Stimulated activated CD4-positive, alpha-beta T cell treated with anti-CD3 and anti-CD28 coated beads, Interleukin-15, amount 100 ng/mL, for 48 hours (primary cell): ENCODE data around the gene GJC1.
A peak's percentile ranks its signal among the peaks of the same experiment; 100 is the strongest.

Source experiments
- DNase-seq, 2 donors: peaks; one replicate each; pipeline ENCODE4 v3.0.0-alpha.2; 2020; ENCODE audit warnings: low read depth in 2 of 2

The GJC1 gene

DNA sequence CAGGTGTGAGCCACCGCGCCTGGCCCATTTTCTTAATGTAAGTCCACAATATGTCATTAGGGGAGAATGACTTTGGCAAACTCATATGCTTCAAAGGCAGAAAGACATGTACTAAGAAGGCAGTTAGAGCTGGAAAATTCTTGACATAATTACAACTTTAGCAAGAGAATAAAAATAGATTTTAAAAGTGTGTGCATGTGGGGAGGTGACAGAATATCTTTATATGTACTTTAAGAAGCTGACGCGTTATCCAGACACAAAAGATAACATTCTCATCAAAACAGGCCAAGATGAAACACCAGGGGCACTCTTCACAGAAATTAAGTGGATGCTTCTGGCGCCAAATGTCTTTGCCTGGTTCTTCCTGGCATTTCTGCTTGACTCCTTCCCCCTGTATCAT, 28.2 kb downstream of the GJC1 start:
- no peak for DNase-seq

DNA sequence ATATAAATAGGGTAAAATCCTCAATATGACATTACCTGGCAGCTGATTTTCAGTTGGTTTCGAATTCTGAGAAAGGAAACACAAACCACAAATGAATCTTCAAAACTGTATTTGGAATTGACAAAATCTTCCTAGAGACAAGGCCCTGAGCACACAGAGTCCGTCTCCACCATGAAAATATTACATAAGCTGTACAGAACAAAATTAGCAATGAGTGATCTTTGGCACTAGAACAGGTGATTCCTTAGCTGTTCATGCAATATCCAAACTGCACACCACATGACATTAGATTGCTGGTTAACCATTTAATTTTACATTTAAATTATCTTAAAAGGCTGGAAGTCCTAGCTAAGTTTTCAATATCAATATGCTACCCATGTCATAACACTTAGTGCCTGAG, 31.7 kb downstream of the GJC1 start:
- no peak for DNase-seq

DNA sequence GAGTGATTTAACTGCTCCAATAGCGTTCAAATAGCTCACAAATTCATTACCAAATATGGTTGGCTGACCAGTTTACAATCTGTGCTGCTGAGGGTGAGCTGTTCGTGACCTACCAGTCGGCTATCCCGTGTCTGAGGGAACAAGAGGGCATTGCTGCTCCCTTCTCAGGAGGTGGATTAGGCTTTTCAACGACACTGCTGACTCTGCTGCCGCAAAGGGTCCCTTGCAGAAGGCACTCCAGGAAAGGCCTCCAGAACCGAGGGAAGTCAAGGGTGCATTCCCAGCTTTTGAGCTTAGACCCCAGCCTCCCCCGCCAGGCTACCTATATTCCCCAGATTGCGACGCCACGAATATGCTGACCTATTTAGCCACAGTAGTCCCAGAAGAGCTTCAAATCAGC, 32.3 kb downstream of the GJC1 start:
- no peak for DNase-seq

DNA sequence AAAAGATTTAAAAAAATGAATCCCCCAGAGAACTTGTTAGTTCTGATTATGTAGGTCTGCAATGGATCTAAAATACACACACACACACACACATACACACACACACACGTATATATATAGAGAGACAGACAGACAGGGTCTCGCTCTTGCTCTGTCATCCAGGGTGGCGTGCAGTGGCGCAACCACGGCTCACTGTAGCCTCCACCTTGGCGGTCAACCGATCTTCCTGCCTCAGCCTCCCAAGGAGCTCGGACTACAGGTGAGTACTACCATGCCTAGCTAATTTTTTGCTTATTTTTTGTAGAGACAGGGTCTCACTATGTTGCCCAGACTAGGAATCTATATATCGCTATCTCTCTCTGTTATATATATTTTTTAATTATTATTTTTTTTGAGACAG, 33.4 kb downstream of the GJC1 start:
- DNase-seq = no peak

DNA sequence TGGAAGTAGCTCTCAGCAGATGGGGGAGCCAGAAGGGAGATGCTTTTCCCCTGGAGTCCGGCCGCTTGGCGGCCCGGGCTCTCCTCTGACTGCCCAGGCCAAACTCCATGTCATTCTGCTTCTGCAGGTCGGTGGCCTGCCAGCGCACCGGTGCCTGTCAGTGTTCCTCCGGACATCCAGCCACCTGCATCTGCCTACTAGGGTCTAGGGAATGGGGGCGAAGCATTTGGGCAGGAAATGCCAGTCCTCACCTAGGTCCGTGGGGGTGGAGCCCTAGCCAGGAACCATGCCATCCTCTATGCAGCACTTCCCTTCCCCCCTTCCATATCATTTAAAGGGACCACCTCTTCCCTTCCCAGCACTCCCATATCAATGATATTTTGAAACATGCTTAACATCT, 34.2 kb downstream of the GJC1 start:
- DNase-seq = no peak

DNA sequence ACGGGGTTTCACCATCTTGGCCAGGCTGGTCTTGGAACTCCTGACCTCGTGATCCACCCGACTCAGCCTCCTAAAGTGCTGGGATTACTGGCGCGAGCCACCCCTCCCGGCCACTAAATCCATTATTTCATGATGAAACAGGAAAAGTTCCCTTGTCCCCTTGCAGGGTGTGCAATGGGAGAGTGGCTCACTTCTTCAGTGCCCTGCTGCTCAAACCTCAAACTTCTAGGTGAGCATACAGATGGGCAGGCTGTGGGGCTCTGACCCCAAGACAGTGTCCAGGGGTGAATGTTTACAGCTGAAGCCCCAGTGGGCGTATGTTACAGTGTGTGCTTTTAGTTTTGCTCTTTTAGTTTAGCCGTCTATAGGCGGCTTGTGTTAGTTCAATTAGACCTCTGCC, 34.7 kb downstream of the GJC1 start:
- DNase-seq = no peak

DNA sequence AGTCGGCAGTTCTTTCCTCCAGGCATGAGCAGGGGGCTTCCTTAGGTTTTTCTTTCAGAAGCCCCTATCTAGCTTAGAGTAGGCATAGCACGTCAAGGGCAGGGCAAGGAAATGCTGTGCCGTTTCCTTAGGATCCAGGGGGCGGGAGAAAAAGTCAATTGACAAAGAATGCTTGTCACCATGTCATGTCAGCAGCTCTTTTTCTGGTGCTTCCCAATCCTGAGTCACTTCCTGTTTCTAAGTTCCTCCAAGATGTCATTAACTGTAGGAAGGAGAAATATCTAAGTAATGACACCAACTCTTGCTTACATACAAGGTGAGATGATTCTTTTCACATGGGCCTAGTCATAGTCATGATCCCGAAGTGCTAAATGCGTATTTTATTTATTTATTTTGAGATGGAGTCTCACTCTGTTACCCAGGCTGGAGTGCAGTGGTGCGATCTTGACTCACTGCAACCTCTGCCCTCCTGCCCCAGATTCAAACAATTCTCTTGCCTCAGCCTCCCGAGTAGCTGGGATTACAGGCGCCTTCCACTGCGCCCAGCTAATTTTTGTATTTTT, 35.2 kb downstream of the GJC1 start:
- DNase-seq = no peak

DNA sequence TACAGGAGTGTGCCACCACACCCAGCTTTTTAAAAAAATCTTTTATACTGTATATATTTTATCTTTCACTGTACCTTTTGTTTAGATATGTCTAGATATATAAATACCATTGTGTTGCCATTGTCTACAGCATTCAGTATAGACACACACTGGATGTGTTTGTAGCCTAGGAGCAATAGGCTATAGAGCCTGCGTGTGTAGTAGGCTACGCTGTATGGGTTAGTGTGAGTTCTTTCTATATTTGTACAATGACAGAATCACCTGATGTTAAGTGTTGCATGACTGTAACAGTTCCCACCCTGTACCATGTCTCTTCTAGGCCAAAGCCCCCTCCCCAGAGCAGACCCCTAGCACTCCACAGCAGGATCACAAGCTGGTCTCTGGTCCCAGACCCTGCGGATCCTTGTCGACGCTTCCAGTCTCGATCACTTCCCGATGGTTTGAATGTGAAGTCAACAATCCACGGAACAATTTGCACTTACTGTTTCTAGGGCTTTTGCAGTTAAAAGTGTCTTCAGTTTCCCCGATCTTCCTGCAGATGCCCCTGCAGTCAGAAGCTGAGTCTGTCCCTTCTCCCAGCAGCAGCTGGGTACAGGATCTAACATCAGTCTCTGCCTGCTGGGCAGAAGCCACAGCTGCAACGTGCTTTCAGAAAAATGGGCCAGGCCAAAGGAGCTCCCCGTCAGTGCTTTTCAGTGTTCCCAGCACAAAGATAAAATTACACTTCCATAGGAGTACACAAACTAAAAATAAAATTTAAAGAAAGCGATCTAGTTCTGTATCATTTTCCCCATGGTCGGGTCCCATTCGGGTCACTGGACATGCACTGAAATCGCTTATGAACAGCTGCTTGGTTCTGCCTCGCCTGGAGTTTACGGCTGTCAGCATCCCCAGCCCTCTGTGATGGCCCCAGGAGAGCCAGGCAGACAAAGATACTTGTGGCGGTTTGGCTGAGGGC, 35.9 kb downstream of the GJC1 start:
- DNase-seq = no peak

DNA sequence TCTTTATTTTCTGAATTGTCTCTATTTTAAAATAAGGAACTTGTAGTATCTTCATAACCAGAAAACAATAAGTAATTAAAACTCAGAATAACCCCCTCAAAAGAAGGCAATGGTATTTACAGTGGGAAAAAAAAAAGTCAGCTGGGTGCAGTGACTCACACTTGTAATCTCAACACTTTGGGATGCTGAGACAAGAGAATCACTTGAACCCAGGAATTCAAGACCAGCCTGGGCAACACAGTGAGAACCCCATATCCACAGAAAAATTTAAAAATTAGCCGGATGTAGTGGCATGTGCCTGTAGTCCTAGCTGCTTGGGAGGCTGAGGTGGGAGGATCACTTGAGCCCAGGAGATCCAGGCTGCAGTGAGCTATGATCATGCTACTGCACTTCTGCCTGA, 37.8 kb downstream of the GJC1 start:
- DNase-seq = no peak

DNA sequence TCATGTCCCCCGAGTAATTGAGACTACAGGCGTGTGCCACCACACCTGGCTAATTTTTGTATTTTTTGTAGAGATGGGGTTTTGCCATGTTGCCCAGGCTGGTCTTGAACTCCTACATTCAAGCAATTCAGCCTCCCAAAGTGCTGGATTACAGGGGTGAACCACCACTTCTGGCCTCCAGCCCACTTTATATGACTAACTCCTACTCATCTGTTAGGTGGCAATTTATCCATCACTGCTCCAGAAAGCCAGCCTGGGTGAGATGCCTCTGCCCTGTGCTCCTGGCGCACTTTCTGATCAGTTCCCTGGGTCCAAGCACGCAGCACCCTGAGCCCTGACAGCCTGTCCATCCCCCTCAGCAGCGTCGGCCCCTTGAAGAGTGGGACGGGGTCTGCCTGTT, 41.9 kb downstream of the GJC1 start:
- DNase-seq = no peak

DNA sequence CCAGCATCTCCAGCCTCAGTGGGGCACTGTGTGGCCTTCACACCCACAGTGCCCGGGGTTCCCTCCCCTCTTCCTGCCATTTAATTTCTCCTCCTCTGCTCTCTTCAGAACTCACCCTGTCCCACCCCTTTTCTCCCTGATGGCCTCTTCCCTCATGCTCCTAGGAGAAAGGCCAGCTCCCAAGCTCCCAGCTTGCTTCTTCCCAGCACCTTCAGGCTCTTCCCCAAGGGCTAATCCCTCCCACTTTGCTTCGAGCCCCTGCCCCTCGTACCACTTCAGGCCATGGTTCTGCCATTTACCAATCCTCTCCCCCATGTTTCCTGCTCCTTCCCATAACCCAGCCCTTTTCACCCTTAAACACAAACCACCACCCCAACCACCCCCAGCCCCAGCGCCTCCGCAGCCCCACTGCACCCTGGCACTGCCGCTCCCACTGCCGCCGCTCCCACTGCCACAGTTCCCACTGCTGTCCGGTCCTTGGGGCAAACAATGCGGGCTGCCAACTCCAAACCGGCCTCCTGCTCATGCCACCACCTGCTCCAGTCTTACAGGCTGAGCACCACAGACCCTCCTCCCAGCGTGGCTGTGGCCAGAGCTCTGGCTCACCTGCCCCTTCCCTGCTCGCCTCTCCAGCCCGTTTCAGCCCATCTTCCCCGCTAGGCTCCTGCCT, 42.7 kb downstream of the GJC1 start:
- no peak for DNase-seq

DNA sequence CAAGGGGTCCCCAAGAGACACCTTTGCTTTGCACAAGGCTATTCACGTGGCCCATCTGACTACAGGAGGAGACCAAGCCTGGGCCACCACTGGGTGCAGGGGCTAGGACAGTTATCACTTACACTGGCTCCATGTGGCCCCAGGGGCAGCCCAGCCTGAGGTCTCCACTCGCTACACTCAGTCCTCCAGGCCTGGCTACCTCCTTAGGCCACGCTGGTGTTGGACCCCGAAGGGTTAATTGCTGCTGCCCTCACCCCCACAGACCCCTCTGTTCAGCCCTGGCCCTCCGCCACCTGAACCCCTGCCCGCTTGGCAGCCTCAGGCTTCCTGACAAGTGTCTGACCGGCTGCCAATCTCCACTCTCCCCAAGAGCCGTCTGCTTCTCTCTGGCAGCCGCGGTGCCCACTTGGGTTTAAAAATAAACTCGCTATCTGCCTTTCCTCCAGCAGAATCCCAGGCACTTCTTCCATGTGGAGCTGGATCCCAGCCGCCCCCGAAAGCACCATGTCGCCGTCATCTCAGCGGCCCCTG, 43.5 kb downstream of the GJC1 start:
- no peak for DNase-seq

DNA sequence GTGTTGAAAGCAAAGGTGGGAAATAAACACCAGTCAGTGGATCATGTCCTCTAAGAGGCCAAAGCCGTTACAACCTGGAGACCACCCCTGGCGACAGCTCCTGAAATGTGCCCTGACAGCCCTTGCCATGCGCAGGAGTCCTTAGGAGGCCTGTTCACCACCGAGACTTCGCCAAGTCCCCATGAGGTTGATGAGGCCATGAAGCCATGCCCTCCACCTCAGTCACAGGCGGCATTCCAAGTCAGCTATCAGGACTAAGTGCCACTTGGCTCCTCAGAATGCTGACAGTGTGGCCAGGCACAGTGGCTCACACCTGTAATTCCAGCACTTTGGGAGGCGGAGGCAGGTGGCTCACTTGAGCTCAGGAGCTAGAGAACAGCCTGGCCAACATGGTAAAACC, 44.2 kb downstream of the GJC1 start:
- DNase-seq = no peak

DNA sequence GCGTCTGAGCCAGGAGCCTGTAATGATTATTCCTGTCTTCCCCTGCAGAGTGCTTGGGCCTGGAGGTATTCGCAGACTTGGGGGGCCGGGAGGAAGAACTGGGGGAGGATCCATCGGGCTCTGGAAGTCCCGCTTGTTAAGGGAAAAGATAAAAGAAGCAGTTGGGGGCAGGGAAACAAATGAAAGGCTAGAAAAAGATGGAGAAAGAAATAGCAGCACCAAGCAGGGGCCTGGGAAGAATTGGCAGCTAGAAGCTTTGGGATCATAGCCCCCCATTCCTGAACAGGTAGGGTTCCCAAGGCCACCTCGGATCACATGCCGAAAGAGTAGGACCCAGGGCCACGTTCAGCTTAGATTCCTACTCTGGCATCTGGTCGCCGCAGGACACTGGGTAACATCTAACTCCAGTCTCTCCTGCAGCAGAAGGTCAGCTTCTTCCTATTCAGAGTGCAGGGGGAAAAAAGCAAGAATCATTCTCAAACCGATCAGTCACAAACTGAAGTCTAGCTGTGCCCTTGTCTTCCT, 47.7 kb downstream of the GJC1 start:
- no peak for DNase-seq

DNA sequence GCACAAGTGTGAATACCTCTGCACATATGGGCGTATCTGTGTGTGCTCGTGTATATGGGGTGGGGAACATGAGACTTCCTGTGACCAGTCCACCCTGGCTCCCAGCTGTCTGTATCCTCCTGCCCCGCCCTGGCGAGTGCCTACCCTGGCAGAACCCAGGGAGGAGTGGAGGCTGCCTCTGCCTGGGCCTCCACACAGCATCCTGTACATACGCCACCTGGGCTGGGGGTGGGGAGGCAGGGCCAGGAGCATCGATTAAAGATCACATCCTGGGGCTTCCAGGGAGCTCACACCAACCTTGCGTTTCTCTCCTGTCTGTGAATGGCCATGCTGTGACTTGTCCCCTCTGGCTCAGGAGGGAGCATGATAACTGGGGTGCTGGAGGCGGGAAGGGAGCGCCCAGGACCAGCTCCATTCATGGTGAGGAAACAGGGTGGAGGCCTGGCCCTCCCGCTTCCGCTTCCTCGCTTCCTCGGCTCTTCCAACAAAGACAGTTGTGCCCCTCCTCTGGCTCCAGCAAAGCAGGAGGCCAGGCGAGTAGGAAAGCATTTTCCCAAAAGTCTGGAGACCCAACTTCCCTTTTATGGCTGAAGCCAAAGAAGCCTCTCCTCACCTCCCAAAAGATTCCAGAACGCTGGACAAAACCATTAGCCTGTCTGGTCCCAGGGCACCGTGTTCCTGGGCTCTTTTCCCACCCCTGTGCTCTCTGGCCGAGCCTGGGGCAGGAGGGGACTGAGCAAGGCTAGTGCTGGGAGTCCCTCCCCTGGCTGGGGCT, 48.3 kb downstream of the GJC1 start:
- DNase-seq = no peak

DNA sequence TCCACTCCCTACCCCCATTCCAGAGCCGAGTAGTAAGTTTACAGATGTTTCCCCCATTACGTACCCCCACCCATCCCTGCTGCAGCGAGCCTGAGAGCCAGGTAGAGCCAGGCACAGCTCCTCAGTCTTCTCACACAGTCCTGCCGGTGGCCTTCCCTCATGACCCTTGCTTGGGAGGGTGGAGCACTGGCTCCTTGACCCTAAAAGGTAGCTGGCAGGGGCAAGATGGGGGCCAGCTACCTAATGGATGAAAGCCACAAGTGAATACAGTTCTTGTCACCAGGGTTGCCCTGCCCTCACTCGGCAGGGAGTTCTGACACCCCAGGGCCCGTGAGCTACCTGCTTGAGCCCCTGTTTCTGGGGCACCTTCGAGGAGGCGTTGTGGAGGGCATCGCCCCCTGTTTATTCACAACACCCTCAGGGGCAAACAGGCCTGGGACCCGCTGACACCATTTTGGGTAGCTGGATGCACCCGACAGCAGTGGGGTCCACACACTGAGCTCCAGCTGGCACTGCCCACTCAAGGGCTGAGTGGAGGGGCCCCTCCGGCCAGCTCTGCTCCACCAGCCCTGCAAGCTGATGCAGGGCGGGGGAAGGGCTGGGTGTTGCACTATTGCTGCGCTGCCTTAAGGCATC, 49.1 kb downstream of the GJC1 start:
- no peak for DNase-seq

DNA sequence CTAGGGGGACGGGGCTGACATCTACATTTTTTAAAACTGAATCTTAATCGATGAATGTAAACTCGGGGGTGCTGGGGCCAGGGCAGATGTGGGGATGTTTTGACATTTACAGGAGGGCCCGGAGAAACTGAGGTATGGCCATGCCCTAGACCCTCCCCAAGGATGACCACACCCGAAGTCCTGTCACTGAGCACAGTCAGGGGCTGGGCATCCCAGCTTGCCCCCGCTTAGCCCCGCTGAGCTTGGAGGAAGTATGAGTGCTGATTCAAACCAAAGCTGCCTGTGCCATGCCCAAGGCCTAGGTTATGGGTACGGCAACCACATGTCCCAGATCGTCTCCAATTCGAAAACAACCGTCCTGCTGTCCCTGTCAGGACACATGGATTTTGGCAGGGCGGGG, 49.9 kb downstream of the GJC1 start:
- no peak for DNase-seq

DNA sequence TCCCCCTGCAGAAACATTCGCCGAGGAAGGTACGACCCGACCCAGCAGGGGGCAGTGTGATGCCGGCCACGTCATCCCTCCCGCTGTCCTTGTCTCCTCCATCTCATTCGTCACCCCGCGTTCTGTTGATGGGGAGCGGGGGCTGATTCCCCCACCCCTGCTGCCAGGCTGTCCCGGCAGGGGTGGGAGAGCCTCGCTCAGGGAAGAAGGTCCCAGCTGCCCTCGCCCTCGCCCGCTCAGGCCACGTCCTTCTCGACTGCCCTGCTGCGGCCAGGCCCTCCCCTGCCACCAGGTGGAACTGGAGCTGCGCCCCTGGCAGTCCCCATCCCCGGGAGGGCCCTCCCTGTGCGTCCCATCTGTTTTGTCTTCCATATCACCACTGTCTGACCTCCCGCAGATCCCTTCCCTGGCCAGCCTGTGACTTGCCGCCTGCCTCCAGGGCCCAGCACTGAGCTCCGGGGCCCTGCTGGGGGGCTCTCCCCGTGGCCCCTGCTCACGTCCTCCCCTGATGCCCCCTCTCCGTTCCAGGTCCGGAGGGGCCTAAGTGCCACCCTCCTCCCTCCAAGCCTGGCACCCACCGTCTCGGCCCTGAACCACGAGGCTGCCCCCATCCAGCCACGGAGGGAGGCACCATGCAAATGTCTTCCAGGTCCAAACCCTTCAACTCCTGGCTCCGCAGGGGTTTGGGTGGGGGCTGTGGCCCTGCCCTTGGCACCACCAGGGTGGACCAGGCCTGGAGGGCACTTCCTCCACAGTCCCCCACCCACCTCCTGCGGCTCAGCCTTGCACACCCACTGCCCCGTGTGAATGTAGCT, 50.7 kb downstream of the GJC1 start:
- peak; percentile 60 to 78 for DNase-seq

DNA sequence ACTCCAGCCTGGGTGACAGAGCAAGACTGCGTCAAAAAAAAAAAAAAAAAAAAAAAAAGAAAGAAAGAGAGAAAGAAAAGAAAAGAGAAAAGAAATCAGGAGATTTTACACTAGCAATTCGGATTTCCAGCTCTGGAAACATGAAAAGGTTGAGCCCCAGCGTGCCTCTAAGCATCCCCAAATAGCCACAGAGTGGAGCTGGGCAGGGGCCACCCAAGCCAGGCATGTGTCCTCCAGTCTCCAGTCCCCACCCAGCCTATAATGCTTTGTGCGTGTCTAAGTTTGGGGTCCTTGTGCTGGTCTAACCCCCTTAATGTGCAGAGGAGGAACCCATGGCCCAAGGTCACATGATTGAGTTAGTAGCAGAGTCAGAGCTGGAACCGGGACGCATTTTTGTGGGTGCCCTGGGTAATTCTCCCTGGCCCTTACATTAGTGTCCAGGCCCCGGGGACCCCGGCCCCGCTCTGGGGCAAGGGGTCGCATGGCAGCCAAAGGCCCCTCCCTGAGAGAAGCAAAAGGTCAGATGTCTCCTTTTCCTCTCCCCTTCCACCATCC, 51.4 kb downstream of the GJC1 start:
- no peak for DNase-seq
